Skeletal muscle tissue (tissue), 4 donors: Measurements from ENCODE around the gene ZNF24. TPM values are rescaled to one million over a fixed set of nuclear protein-coding genes. Genes with fewer than 3 reads are reported as not detected.

Experiments
- H3K27ac ChIP-seq: one replicate; pipeline ENCODE4 v1.7.0; 2013; ENCODE audit warnings: mild to moderate bottlenecking, low read depth, low read length, inconsistent platforms
- H3K27me3 ChIP-seq, 3 donors: one replicate each; pipeline ENCODE4 v1.7.0; 2013; ENCODE audit warnings: low read length in 3 of 3; ENCODE audit not compliant: control insufficient read depth in 3 of 3, insufficient read depth in 3 of 3
- H3K36me3 ChIP-seq, 3 donors: one replicate each; pipeline ENCODE4 v1.7.0; 2013; ENCODE audit warnings: low read length in 3 of 3; ENCODE audit not compliant: control insufficient read depth in 3 of 3, insufficient read depth in 3 of 3
- H3K4me1 ChIP-seq, 3 donors: one replicate each; pipeline ENCODE4 v1.7.0; 2013; ENCODE audit warnings: low read length in 3 of 3, mild to moderate bottlenecking in 3 of 3; ENCODE audit not compliant: control insufficient read depth in 3 of 3, insufficient read depth in 3 of 3
- H3K4me3 ChIP-seq, 3 donors: one replicate each; pipeline ENCODE4 v1.7.0; 2013; ENCODE audit warnings: low read length in 3 of 3
- H3K9ac ChIP-seq, 3 donors: one replicate each; pipeline ENCODE4 v1.7.0; 2013; ENCODE audit warnings: low read length in 3 of 3, mild to moderate bottlenecking in 3 of 3, moderate library complexity in 2 of 3, low read depth in 1 of 3
- H3K9me3 ChIP-seq, 3 donors: one replicate each; pipeline ENCODE4 v1.7.0; 2013; ENCODE audit warnings: low read length in 3 of 3; ENCODE audit not compliant: control insufficient read depth in 3 of 3
- total RNA-seq: library from RNA; depleted of rRNA; stranded (reverse); fragments of >200 nt; gene quantifications from one replicate; pipeline ENCODE4 v1.2.3, GENCODE V29; 2014
- donor health status: Osteomylitis.

ZNF24 gene
- total RNA-seq, 1 donor from 2014 or later: 27.1 TPM

DNA sequence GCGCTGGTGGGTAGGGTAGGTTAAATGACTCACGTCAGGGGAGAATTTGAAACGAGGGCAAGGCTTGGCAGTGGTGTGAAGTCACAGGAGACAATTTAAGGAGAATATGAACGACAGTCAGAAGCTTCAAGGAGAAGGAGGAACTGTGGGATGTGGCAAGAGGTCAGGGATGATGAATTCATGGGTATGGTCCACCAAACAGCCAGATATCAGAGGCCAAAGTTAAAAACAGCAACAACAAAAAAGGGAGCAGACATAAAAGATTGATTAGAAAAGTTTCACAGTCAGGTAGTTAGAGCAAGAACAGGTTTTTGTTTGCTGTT lies 34.3 kb upstream of the ZNF24 start:
- H3K4me3 ChIP-seq: no peak overlapping the region
- no peak overlapping the region for H3K9ac ChIP-seq
- H3K27me3 ChIP-seq: peaks cover 0 to 19% (median 5%) of the 10 kb centered on the region in 3 donors
- no peaks in the 10 kb centered on the region for H3K9me3 ChIP-seq
- H3K27ac ChIP-seq: no peak overlapping the region
- no peaks in the 10 kb centered on the region for H3K36me3 ChIP-seq
- H3K4me1 ChIP-seq: peaks cover 5 to 10% (median 5%) of the 10 kb centered on the region in 3 donors

DNA sequence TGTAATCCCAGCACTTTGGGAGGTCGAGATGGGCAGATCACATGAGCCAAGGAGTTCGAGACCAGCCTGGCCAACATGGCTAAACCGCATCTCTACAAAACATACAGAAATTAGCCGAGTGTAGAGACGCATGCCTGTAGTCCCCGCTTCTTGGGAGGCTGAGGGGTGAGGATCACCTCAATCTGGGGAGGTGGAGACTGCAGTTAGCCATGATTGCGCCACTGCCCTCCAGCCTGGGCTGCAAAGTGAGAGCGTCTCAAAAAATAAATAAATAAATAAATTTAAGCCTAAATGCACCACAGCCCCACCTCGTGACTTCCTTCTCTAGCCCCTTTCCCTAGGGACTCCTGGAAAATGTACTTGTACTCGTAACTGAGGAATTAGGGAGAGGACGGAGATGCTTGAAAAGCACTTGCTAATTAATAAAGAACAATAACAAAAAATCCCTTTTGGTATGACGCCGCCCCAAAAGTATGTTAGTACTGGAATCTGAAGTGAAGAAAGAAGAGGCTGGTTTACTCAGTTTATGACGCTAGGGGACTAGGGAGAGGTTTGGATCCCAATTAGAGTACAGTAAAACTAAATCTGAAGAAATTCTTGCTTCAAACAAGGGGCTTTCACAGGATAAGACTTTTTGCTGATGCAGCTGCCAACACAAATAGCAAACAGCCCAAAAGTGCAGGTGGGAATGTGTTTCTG lies 33.8 kb upstream of the ZNF24 start:
- H3K4me3 ChIP-seq: no peak overlapping the region
- no peak overlapping the region for H3K27ac ChIP-seq

DNA sequence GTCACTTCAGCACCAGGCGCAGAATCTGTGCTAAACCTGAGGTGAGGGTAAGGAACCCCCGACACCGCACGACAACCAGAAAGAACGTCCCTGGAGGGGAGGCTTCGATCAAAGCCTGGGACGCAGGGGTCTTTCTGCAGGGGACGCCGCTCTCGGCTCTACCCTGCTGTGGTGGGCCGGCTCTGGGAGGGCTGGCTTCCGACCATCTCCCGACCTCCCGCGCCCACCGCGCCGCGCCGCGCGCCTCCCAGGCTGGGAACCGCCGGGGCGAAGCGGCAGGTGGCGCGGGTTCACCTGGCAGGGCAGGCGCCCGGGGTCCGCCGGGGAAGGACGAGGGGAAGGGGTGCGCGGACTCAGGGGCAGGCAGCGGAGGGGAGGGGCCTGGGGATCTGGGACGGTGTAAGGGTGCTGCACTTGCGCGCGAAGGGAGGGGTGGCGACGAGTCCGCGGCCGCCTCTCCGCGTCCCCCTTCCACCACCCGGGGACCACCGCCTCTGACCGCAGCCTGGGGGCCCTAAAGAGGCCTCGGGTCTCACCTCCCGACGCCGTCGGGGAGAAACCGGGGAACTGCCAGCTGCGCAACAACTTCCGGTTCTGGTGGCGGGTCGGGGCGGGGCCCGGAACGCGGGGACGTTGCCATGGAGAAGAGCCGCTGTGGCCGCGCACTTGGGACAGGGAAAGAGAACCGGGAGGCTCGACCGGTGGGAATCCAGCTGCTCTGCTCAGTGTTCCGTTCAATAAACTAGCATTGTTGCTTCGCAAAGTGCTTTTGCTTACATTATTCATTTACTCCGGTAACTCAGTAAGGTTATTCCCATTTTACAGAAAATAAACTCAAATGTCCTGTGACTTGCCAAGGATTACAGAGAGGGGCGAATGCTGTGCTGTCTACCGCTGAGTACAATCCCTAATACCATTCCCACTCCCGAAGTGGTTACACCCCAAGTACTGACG lies 32.8 kb upstream of the ZNF24 start, which contains the start of gene ZNF396:
Gene ZNF396 (minus strand): TSS at position 596 of the 954 bp plus-strand sequence. CDS start 3,045 bp downstream, outside the sequence.
- Histone ChIP-seq H3K27me3 (peaks cover 0 to 17% (median 5%) of the 10 kb centered on the region in 3 donors), H3K4me3 (peak within 1 kb of the TSS; percentile 81 to 83 (median 81)), H3K36me3 (peaks cover 0 to 2% (median 0%) of the 10 kb centered on the region in 3 donors), H3K9ac (peak within 1 kb of the TSS; percentile 61 to 80 (median 73)), H3K4me1 (peaks cover 5 to 10% (median 5%) of the 10 kb centered on the region in 3 donors), H3K9me3 (no peaks in the 10 kb centered on the region), H3K27ac (no peak within 1 kb of the TSS)

More for the DNA sequence above, 33.8 kb upstream of the ZNF24 start:
- Histone ChIP-seq H3K9ac (no peak overlapping the region), H3K36me3 (no peaks in the 10 kb centered on the region), H3K4me1 (peaks cover 5 to 10% (median 5%) of the 10 kb centered on the region in 3 donors), H3K9me3 (no peaks in the 10 kb centered on the region), H3K27me3 (peaks cover 0 to 17% (median 5%) of the 10 kb centered on the region in 3 donors)

DNA sequence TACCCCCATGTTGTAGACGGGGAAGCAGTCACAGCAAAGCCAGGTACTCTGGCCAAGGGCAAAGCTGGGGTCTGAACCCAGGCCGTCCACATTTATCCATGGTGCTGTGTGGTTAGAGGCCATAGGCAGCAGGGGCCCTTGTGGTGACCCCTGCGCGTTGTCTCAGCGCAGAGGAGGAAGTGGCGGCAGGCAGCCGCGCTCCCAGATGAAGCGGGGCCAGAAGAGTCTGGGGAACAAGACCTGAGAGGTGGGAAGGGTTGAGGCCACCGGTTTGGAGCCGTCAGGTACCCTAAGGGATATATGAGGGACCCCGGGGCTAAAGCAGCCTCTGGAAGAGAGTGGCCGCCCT lies 32.1 kb upstream of the ZNF24 start:
- H3K9me3 ChIP-seq: no peaks in the 10 kb centered on the region
- H3K36me3 ChIP-seq: peaks cover 0 to 2% (median 0%) of the 10 kb centered on the region in 3 donors
- peak overlapping the region; percentile 61 to 80 (median 73) for H3K9ac ChIP-seq
- peak overlapping the region; percentile 81 to 83 (median 81) for H3K4me3 ChIP-seq
- H3K27me3 ChIP-seq: peaks cover 0 to 17% (median 5%) of the 10 kb centered on the region in 3 donors
- H3K4me1 ChIP-seq: peaks cover 5 to 10% (median 5%) of the 10 kb centered on the region in 3 donors
- no peak overlapping the region for H3K27ac ChIP-seq

DNA sequence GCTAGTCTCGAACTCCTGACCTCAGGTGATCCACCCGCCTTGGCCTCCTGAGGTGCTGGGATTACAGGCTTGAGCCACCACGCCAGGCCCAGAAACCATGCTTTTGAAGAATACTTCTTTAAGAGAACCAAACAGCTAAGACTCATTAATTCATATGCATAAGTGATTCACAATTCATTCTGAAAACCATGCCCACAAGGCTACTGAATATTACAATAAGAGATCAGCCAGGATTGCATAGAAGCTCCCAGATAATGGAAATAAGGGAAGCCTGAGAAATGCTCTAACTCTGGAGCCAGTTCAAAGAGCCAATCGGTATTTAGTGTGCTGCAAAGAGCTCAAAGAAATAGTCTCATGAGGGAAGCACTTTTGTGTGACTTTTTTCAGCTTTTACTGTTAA lies 30.5 kb upstream of the ZNF24 start:
- H3K9me3 ChIP-seq: no peaks in the 10 kb centered on the region
- peaks cover 0 to 17% (median 5%) of the 10 kb centered on the region in 3 donors for H3K27me3 ChIP-seq
- no peak overlapping the region for H3K9ac ChIP-seq
- H3K27ac ChIP-seq: no peak overlapping the region
- H3K4me3 ChIP-seq: no peak overlapping the region
- H3K36me3 ChIP-seq: peaks cover 0 to 2% (median 0%) of the 10 kb centered on the region in 3 donors
- peaks cover 5 to 10% (median 5%) of the 10 kb centered on the region in 3 donors for H3K4me1 ChIP-seq

DNA sequence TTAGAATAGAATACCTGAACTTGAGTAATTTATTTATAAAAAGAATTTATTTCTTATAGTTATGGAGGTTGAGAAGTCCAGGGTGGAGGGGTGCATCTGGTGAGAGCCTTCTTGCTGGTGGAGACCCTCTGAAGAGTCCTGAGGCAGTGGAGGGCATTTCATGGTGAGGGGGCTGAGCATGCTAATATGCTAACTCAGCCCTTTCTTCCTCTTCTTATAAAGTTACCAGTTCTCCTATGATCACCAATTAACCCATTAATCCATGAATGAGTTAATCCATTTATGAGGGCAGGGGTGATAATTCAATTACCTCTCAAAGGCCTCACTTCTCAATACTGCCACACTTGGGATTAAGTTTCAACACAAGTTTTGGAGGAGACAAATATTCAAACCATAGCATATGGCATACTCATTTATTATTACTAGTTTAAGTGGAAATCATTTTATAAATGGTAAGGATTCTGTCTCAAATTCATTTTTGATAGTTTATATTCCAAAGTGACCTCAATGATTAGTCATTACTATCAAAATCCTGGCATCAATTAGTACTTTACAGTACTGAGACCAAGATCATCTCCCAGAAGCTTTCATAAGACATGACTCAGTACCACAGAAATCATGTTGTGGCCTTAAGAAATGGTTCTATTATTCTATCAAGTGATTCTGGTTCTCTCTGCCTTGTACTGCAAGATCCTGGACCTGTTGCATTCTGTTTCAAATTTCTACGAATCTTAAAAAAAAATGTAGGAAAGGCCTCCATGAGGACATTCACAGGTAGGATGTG lies 27.4 kb upstream of the ZNF24 start:
- Histone ChIP-seq H3K9me3 (no peaks in the 10 kb centered on the region), H3K4me3 (no peak overlapping the region), H3K27me3 (no peaks in the 10 kb centered on the region), H3K9ac (no peak overlapping the region), H3K4me1 (peaks cover 0 to 4% (median 4%) of the 10 kb centered on the region in 3 donors), H3K27ac (no peak overlapping the region), H3K36me3 (peaks cover 0 to 5% (median 0%) of the 10 kb centered on the region in 3 donors)

DNA sequence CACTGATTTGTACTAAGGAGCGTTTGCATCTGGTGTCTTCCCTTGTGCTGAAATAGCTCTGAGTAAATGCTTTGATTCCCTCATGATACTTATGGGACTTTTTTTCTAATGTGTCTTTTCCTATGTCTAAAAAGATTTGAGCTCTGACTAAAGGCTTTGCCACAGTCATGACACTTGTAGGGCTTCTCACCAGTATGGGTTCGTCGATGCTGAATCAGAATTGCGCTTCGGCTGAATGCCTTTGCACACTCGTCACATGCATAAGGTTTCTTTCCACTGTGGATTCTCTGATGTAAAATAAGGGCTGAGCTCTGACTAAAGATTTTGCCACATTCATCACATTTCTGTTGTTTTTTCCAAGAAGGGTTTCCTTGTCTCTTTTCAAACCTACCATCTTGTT lies 24.9 kb upstream of the ZNF24 start:
- H3K4me3 ChIP-seq: no peak overlapping the region
- no peak overlapping the region for H3K9ac ChIP-seq
- no peaks in the 10 kb centered on the region for H3K4me1 ChIP-seq
- no peaks in the 10 kb centered on the region for H3K9me3 ChIP-seq
- peaks cover 0 to 5% (median 0%) of the 10 kb centered on the region in 3 donors for H3K36me3 ChIP-seq
- H3K27ac ChIP-seq: no peak overlapping the region
- H3K27me3 ChIP-seq: no peaks in the 10 kb centered on the region

DNA sequence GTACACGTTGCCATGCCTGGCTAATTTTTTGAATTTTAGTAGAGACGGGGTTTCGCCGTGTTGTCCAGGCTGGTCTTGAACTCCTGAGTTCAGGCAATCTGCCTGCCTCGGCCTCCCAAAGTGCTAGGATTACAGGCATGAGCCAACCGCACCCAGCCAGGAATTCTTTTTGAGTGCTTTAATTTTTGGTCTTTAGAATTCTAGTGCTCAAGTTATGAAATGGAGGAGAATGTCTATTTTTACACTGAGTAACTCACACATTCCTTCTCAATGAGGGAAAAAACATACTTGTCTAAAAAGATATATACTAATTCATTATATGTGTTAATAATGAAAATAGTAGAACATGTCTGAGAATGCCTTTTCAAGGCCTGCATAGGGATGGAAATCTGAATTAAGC lies 24.4 kb upstream of the ZNF24 start:
- Histone ChIP-seq H3K9ac (no peak overlapping the region), H3K27me3 (no peaks in the 10 kb centered on the region), H3K36me3 (peaks cover 0 to 5% (median 0%) of the 10 kb centered on the region in 3 donors), H3K27ac (no peak overlapping the region), H3K9me3 (no peaks in the 10 kb centered on the region), H3K4me3 (no peak overlapping the region), H3K4me1 (no peaks in the 10 kb centered on the region)

DNA sequence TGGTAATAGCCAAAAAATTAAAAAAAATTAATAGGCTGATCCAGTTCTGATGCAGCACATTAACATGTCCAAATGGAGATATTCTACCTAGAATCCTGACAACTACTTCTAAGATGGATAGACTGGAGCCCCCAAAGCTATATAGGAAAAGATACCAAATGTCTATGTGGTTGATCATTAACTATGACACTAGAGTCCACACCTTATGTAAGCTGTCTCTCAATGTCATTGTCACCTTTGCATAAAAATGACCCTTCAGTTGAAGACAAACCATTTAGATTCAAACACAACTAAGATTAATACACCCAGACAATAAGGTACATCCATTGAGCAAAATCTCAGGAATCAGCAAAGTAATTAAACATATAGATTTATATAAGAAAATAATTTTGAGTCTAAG lies 18.3 kb upstream of the ZNF24 start:
- no peaks in the 10 kb centered on the region for H3K9me3 ChIP-seq
- no peaks in the 10 kb centered on the region for H3K27me3 ChIP-seq
- no peak overlapping the region for H3K27ac ChIP-seq
- H3K36me3 ChIP-seq: no peaks in the 10 kb centered on the region
- no peaks in the 10 kb centered on the region for H3K4me1 ChIP-seq
- no peak overlapping the region for H3K4me3 ChIP-seq
- H3K9ac ChIP-seq: no peak overlapping the region
